Measurements from ENCODE around the gene ANKRD13B.

DNA sequence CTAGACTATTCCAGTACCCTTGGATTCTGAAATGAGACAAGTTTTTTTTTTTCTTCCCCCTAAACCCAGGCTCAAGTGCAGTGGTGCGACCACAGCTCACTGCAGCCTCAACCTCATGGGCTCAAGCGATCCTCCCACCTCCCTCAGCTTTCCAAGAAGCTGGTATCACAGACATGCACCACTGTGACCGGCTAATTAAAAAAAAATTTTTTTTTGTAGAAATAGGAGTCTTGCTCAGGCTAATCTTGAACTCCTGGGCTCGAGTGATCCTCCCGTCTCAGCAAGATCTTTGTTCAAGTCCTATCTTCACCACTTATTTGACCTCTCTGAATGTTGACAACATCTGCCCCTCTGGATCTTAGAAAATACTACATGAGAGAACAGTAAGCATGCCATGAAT lies 56.4 kb downstream of the ANKRD13B start:
- TF ChIP-seq, protein P1, sequence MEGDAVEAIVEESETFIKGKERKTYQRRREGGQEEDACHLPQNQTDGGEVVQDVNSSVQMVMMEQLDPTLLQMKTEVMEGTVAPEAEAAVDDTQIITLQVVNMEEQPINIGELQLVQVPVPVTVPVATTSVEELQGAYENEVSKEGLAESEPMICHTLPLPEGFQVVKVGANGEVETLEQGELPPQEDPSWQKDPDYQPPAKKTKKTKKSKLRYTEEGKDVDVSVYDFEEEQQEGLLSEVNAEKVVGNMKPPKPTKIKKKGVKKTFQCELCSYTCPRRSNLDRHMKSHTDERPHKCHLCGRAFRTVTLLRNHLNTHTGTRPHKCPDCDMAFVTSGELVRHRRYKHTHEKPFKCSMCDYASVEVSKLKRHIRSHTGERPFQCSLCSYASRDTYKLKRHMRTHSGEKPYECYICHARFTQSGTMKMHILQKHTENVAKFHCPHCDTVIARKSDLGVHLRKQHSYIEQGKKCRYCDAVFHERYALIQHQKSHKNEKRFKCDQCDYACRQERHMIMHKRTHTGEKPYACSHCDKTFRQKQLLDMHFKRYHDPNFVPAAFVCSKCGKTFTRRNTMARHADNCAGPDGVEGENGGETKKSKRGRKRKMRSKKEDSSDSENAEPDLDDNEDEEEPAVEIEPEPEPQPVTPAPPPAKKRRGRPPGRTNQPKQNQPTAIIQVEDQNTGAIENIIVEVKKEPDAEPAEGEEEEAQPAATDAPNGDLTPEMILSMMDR (IDR thresholded peaks at IDR 0.05), result no peak
- TF ChIP-seq POLR2A (IDR thresholded peaks at IDR 0.05), result no peak
